NB4 (cell line): ENCODE measurements around the gene RNASEL.

Experiments
- MYC ChIP-seq: IDR thresholded peaks from 2 replicates; pipeline ENCODE4 v1.6.1; 2011; ENCODE audit warnings: low read depth, low read length
- TF ChIP-seq, protein P1 (sequence below): IDR thresholded peaks from one replicate; pipeline ENCODE4 v1.5.1; 2012; ENCODE audit warnings: low read depth, low read length

DNA sequence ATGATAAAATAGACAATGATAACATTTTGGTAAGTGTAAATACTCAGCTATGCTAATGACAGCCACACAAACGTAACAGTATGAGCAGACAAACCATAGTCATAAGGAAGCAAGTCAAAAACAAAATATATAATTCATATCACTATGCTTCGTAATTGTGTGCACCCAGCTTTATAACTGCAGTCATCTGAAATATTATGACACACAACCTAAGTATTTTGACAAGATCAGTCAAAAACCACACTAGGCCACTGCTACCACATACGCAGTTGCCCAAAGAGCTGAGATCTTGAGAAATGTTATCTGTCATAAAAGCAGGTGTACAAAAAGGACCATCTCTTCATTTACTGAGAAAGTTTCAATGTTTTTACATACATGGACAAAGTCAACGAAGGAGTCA is 26.0 kb downstream of the RNASEL start:
- TF ChIP-seq, protein P1, sequence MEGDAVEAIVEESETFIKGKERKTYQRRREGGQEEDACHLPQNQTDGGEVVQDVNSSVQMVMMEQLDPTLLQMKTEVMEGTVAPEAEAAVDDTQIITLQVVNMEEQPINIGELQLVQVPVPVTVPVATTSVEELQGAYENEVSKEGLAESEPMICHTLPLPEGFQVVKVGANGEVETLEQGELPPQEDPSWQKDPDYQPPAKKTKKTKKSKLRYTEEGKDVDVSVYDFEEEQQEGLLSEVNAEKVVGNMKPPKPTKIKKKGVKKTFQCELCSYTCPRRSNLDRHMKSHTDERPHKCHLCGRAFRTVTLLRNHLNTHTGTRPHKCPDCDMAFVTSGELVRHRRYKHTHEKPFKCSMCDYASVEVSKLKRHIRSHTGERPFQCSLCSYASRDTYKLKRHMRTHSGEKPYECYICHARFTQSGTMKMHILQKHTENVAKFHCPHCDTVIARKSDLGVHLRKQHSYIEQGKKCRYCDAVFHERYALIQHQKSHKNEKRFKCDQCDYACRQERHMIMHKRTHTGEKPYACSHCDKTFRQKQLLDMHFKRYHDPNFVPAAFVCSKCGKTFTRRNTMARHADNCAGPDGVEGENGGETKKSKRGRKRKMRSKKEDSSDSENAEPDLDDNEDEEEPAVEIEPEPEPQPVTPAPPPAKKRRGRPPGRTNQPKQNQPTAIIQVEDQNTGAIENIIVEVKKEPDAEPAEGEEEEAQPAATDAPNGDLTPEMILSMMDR, result no peak
- TF ChIP-seq MYC, result no peak
